Measurements from ENCODE around the gene MYH1. TPM values are rescaled to one million over a fixed set of nuclear protein-coding genes. Genes with fewer than 3 reads are reported as not detected.

The MYH1 gene
- total RNA-seq, 1 donor from 2014 or later, result not detected

- Histone ChIP-seq H3K9me3 (no peaks in the 10 kb centered on the region), H3K27ac (no peak overlapping the region), H3K36me3 (no peaks in the 10 kb centered on the region), H3K4me1 (no peaks in the 10 kb centered on the region), H3K27me3 (ENCODE audit: low read depth) (no peaks in the 10 kb centered on the region), H3K4me3 (no peak overlapping the region)
- intact Hi-C loops (cut with DNase I), result no loop called here
- TF ChIP-seq CTCF (IDR thresholded peaks at IDR 0.05), result no peak
- ATAC-seq (no peak), DNase-seq (no peak)
Measured at GRCh38 chr17:10513299-10514067, 4.9 kb downstream of the MYH1 start.

GRCh38 chr17:10512856-10513255 is 5.5 kb downstream of the MYH1 start:
- no peak for TF ChIP-seq CTCF (IDR thresholded peaks at IDR 0.05)
- DNase-seq (no peak), ATAC-seq (no peak)
- H3K4me3 ChIP-seq, result no peak overlapping the region
- no peaks in the 10 kb centered on the region for H3K36me3 ChIP-seq
- no peaks in the 10 kb centered on the region for H3K27me3 ChIP-seq (ENCODE audit: low read depth)
- no peaks in the 10 kb centered on the region for H3K4me1 ChIP-seq
- intact Hi-C loops (cut with DNase I), result no loop called here
- H3K27ac ChIP-seq, result no peak overlapping the region
- H3K9me3 ChIP-seq, result no peaks in the 10 kb centered on the region

- no peak overlapping the region for H3K27ac ChIP-seq
- H3K9me3 ChIP-seq, result no peaks in the 10 kb centered on the region
- H3K4me3 ChIP-seq, result no peak overlapping the region
- no peaks in the 10 kb centered on the region for H3K36me3 ChIP-seq
- ATAC-seq (no peak), DNase-seq (no peak)
- H3K27me3 ChIP-seq (ENCODE audit: low read depth), result no peaks in the 10 kb centered on the region
- no peak for TF ChIP-seq CTCF (IDR thresholded peaks at IDR 0.05)
- intact Hi-C loops (cut with DNase I), result no loop called here
- H3K4me1 ChIP-seq, result no peaks in the 10 kb centered on the region
Measured at GRCh38 chr17:10499950-10500349, 18.4 kb downstream of the MYH1 start.

GRCh38 chr17:10492004-10492403 is 26.3 kb downstream of the MYH1 start:
- Histone ChIP-seq H3K27me3 (ENCODE audit: low read depth) (no peaks in the 10 kb centered on the region), H3K4me3 (no peak overlapping the region), H3K27ac (no peak overlapping the region), H3K36me3 (no peaks in the 10 kb centered on the region), H3K9me3 (peaks cover 18% of the 10 kb centered on the region), H3K4me1 (no peaks in the 10 kb centered on the region)
- DNase-seq (no peak), ATAC-seq (no peak)
- TF ChIP-seq CTCF (IDR thresholded peaks at IDR 0.05), result no peak
- intact Hi-C loops (cut with DNase I), result no loop called here

- Histone ChIP-seq H3K4me1 (no peaks in the 10 kb centered on the region), H3K27me3 (ENCODE audit: low read depth) (no peaks in the 10 kb centered on the region), H3K4me3 (no peak overlapping the region), H3K36me3 (no peaks in the 10 kb centered on the region), H3K27ac (no peak overlapping the region), H3K9me3 (peaks cover 15% of the 10 kb centered on the region)
- DNase-seq, result no peak
- ATAC-seq, result no peak
- intact Hi-C loops (cut with DNase I), result no loop called here
- no peak for TF ChIP-seq CTCF (IDR thresholded peaks at IDR 0.05)
Measured at GRCh38 chr17:10482252-10482651, 36.1 kb downstream of the MYH1 start.

Data from lower lobe of right lung (tissue), 2 donors.